DND-41 (cell line): ENCODE results near the gene TMEM19.

Experiments
- CTCF ChIP-seq: IDR thresholded peaks from 2 replicates; pipeline ENCODE4 v1.5.1; 2012; ENCODE audit warnings: borderline replicate concordance, low read length, moderate library complexity, mild to moderate bottlenecking; ENCODE audit not compliant: poor library complexity, severe bottlenecking; ENCODE audit errors: extremely low read depth
- EZH2 ChIP-seq: IDR thresholded peaks from 3 replicates; pipeline ENCODE4 v1.6.1; 2012; ENCODE audit warnings: borderline replicate concordance, low read depth, mild to moderate bottlenecking, moderate library complexity, low read length, inconsistent platforms; ENCODE audit not compliant: severe bottlenecking

GRCh38 chr12:71654200-71654599 lies 31.7 kb upstream of the TMEM19 start:
- no peak for TF ChIP-seq CTCF
- TF ChIP-seq EZH2 = no peak
